Dendritic cell treated with granulocyte-macrophage colony-stimulating factor and Interleukin-4, amounts not matched to agents 40 ng/mL and 50 ng/mL, for 4 days (primary cell): ENCODE measurements around the gene SYNCRIP.
"Not testable (repeated sequence)": the region's sequence is repeated elsewhere in the genome, so short reads cannot be mapped to it uniquely, and the experiment has no call there.

Experiments
- H3K27ac Mint-ChIP-seq: one replicate; pipeline ENCODE4 v1.8.0; 2022; ENCODE audit warnings: mild to moderate bottlenecking, mixed read lengths
- H3K27me3 Mint-ChIP-seq: one replicate; pipeline ENCODE4 v1.8.0; 2022; ENCODE audit warnings: mild to moderate bottlenecking, mixed read lengths
- H3K36me3 Mint-ChIP-seq: one replicate; pipeline ENCODE4 v1.8.0; 2022; ENCODE audit warnings: low read depth, mixed read lengths
- H3K4me1 Mint-ChIP-seq: one replicate; pipeline ENCODE4 v1.8.0; 2022; ENCODE audit warnings: low read depth, mixed read lengths
- H3K4me3 Mint-ChIP-seq: one replicate; pipeline ENCODE4 v1.8.0; 2022; ENCODE audit warnings: mild to moderate bottlenecking, moderate library complexity, mixed read lengths
- H3K9me3 Mint-ChIP-seq: one replicate; pipeline ENCODE4 v1.8.0; 2022; ENCODE audit warnings: mixed read lengths
- intact Hi-C: fragments of 100-400 bp; cut with micrococcal nuclease; formaldehyde crosslinking; loops from one replicate; pipeline ENCODE4 v1.15.0; 2022

The SYNCRIP gene

GRCh38 chr6:85600713-85601313, 41.9 kb downstream of the SYNCRIP start:
- Mint-ChIP-seq H3K9me3 (no peaks in the 10 kb centered on the region), H3K27ac (no peak overlapping the region), H3K27me3 (no peaks in the 10 kb centered on the region), H3K4me3 (no peak overlapping the region), H3K36me3 (peaks cover 7% of the 10 kb centered on the region), H3K4me1 (no peaks in the 10 kb centered on the region)
- intact Hi-C loops = no loop called here

- H3K27me3 Mint-ChIP-seq = no peaks in the 10 kb centered on the region
Measured at GRCh38 chr6:85594197-85594930, 48.3 kb downstream of the SYNCRIP start.

GRCh38 chr6:85593438-85594196, 49.1 kb downstream of the SYNCRIP start, which contains the start of gene SNX14:
Gene SNX14, minus strand, starts transcription at chr6:85593858. Its CDS starts 140 bp downstream, at chr6:85593718.
- peaks cover 42% of the 10 kb centered on the region for H3K36me3 Mint-ChIP-seq
- H3K27ac Mint-ChIP-seq = peak within 1 kb of the TSS; percentile 99
- peak within 1 kb of the TSS; percentile 96 for H3K4me3 Mint-ChIP-seq
- no peaks in the 10 kb centered on the region for H3K9me3 Mint-ChIP-seq
- intact Hi-C loops = loop anchor here (1.0 kb wide), 2 partner anchors 50 to 85 kb away; no protein-coding TSS in a partner anchor
- H3K4me1 Mint-ChIP-seq = peaks cover 40% of the 10 kb centered on the region
- no peaks in the 10 kb centered on the region for H3K27me3 Mint-ChIP-seq

More at GRCh38 chr6:85594197-85594930, 48.3 kb downstream of the SYNCRIP start:
- H3K36me3 Mint-ChIP-seq = peaks cover 38% of the 10 kb centered on the region
- no peaks in the 10 kb centered on the region for H3K9me3 Mint-ChIP-seq
- peak overlapping the region; percentile 99 for H3K27ac Mint-ChIP-seq
- peak overlapping the region; percentile 96 for H3K4me3 Mint-ChIP-seq
- intact Hi-C loops = loop anchor here (1.0 kb wide), 2 partner anchors 49 to 84 kb away; no protein-coding TSS in a partner anchor
- peaks cover 33% of the 10 kb centered on the region for H3K4me1 Mint-ChIP-seq

GRCh38 chr6:85592033-85592432, 50.7 kb downstream of the SYNCRIP start:
- Mint-ChIP-seq H3K4me3 (peak overlapping the region; percentile 96), H3K36me3 (peaks cover 47% of the 10 kb centered on the region), H3K4me1 (peaks cover 40% of the 10 kb centered on the region), H3K9me3 (no peaks in the 10 kb centered on the region), H3K27me3 (no peaks in the 10 kb centered on the region), H3K27ac (peak overlapping the region; percentile 99)
- intact Hi-C loops = no loop called here

- Mint-ChIP-seq H3K4me1 (peaks cover 40% of the 10 kb centered on the region), H3K36me3 (peaks cover 53% of the 10 kb centered on the region), H3K27ac (no peak overlapping the region), H3K27me3 (no peaks in the 10 kb centered on the region), H3K4me3 (no peak overlapping the region), H3K9me3 (no peaks in the 10 kb centered on the region)
- intact Hi-C loops = no loop called here
Measured at GRCh38 chr6:85591207-85591606, 51.5 kb downstream of the SYNCRIP start.

- peaks cover 42% of the 10 kb centered on the region for H3K4me1 Mint-ChIP-seq
- intact Hi-C loops = no loop called here
- no peak overlapping the region for H3K27ac Mint-ChIP-seq
- no peaks in the 10 kb centered on the region for H3K27me3 Mint-ChIP-seq
- no peak overlapping the region for H3K4me3 Mint-ChIP-seq
- H3K36me3 Mint-ChIP-seq = peaks cover 76% of the 10 kb centered on the region
- H3K9me3 Mint-ChIP-seq = peaks cover 45% of the 10 kb centered on the region
Measured at GRCh38 chr6:85585741-85586140, 56.9 kb downstream of the SYNCRIP start.

GRCh38 chr6:85582832-85583231, 59.9 kb downstream of the SYNCRIP start:
- H3K27ac Mint-ChIP-seq, H3K4me3 Mint-ChIP-seq, H3K27me3 Mint-ChIP-seq, intact Hi-C loops: not testable (repeated sequence)
- peaks cover 45% of the 10 kb centered on the region for H3K9me3 Mint-ChIP-seq
- peaks cover 66% of the 10 kb centered on the region for H3K36me3 Mint-ChIP-seq
- H3K4me1 Mint-ChIP-seq = peaks cover 29% of the 10 kb centered on the region

- H3K36me3 Mint-ChIP-seq = peaks cover 56% of the 10 kb centered on the region
- H3K9me3 Mint-ChIP-seq = peaks cover 45% of the 10 kb centered on the region
- H3K4me1 Mint-ChIP-seq = peaks cover 29% of the 10 kb centered on the region
- H3K27ac Mint-ChIP-seq = peak overlapping the region; percentile 5
- no peaks in the 10 kb centered on the region for H3K27me3 Mint-ChIP-seq
- intact Hi-C loops = no loop called here
- H3K4me3 Mint-ChIP-seq = no peak overlapping the region
Measured at GRCh38 chr6:85581572-85581971, 61.1 kb downstream of the SYNCRIP start.

- H3K9me3 Mint-ChIP-seq = peaks cover 45% of the 10 kb centered on the region
- intact Hi-C loops = no loop called here
- peak overlapping the region; percentile 15 for H3K27ac Mint-ChIP-seq
- peaks cover 53% of the 10 kb centered on the region for H3K36me3 Mint-ChIP-seq
- H3K4me3 Mint-ChIP-seq = no peak overlapping the region
- H3K4me1 Mint-ChIP-seq = peaks cover 26% of the 10 kb centered on the region
- no peaks in the 10 kb centered on the region for H3K27me3 Mint-ChIP-seq
Measured at GRCh38 chr6:85580878-85581267, 61.8 kb downstream of the SYNCRIP start.

GRCh38 chr6:85580118-85580877, 62.4 kb downstream of the SYNCRIP start:
- no peak overlapping the region for H3K4me3 Mint-ChIP-seq
- peak overlapping the region; percentile 15 for H3K27ac Mint-ChIP-seq
- peaks cover 41% of the 10 kb centered on the region for H3K9me3 Mint-ChIP-seq
- peaks cover 24% of the 10 kb centered on the region for H3K4me1 Mint-ChIP-seq
- peaks cover 47% of the 10 kb centered on the region for H3K36me3 Mint-ChIP-seq
- intact Hi-C loops = no loop called here
- H3K27me3 Mint-ChIP-seq = no peaks in the 10 kb centered on the region

- no peak overlapping the region for H3K27ac Mint-ChIP-seq
- H3K4me3 Mint-ChIP-seq = no peak overlapping the region
- H3K4me1 Mint-ChIP-seq = peaks cover 29% of the 10 kb centered on the region
- peaks cover 33% of the 10 kb centered on the region for H3K9me3 Mint-ChIP-seq
- intact Hi-C loops = no loop called here
- no peaks in the 10 kb centered on the region for H3K27me3 Mint-ChIP-seq
- H3K36me3 Mint-ChIP-seq = peaks cover 40% of the 10 kb centered on the region
Measured at GRCh38 chr6:85579581-85579980, 63.1 kb downstream of the SYNCRIP start.

- Mint-ChIP-seq H3K27me3 (no peaks in the 10 kb centered on the region), H3K4me3 (no peak overlapping the region), H3K4me1 (peaks cover 22% of the 10 kb centered on the region), H3K36me3 (peaks cover 32% of the 10 kb centered on the region), H3K9me3 (peaks cover 2% of the 10 kb centered on the region), H3K27ac (no peak overlapping the region)
- intact Hi-C loops = no loop called here
Measured at GRCh38 chr6:85576476-85576875, 66.2 kb downstream of the SYNCRIP start.

GRCh38 chr6:85574932-85575598, 67.6 kb downstream of the SYNCRIP start:
- H3K36me3 Mint-ChIP-seq = peaks cover 35% of the 10 kb centered on the region
- no peaks in the 10 kb centered on the region for H3K27me3 Mint-ChIP-seq
- no peak overlapping the region for H3K27ac Mint-ChIP-seq
- no peaks in the 10 kb centered on the region for H3K9me3 Mint-ChIP-seq
- H3K4me1 Mint-ChIP-seq = peaks cover 8% of the 10 kb centered on the region
- intact Hi-C loops = no loop called here
- H3K4me3 Mint-ChIP-seq = no peak overlapping the region
